ENCODE results near the gene SAP30L. TPM values are rescaled to one million over a fixed set of nuclear protein-coding genes. Genes with fewer than 3 reads are reported as not detected.

SAP30L gene
- total RNA-seq, 1 donor from 2014 or later: 34.2 TPM

GRCh38 chr5:154479160-154479943 is 33.6 kb downstream of the SAP30L start:
- DNase-seq (ENCODE audit: low spot score): no peak

DNA sequence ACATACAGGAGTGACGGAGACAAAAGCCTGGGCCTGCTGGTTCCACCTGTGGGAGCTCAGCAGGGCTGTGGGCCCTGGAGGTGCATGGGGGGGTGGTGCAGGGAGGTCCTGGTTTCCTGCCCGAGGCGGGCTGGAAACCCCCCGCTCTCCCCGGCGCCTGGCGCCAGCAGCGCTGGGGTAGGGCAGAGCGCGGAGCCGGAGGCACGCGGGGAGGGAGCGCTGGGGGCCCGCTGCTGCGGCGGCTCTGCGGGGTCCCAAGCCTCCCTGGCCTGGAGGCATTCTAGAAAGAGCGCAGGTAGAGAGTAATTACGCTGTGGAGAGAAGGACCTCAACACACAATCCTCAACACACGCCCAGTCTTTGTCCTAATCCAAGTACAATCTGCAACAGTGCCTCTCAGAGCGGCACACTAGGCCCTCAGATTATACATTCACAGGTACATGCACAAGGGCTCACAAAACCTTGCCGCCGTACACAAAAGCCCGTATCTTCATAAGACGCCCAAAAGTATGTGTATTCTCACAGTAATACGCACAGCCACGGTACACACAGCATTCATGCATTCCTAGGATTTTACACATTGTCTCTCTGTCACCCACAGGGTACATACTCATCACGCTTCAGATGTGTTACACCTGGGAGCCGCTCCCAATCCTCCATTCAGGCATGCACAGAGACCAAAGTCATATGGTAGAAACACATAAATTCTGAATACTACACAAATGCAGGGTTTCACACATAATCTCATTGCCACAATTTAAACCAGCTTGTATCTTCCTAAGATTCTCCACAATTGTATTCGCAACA is 34.4 kb downstream of the SAP30L start:
- no peak for DNase-seq (ENCODE audit: low spot score)

- no peak for DNase-seq (ENCODE audit: low spot score)
Measured at GRCh38 chr5:154480847-154481246, 35.0 kb downstream of the SAP30L start.

GRCh38 chr5:154481584-154482381 is 36.0 kb downstream of the SAP30L start:
- DNase-seq (ENCODE audit: low spot score): no peak

DNA sequence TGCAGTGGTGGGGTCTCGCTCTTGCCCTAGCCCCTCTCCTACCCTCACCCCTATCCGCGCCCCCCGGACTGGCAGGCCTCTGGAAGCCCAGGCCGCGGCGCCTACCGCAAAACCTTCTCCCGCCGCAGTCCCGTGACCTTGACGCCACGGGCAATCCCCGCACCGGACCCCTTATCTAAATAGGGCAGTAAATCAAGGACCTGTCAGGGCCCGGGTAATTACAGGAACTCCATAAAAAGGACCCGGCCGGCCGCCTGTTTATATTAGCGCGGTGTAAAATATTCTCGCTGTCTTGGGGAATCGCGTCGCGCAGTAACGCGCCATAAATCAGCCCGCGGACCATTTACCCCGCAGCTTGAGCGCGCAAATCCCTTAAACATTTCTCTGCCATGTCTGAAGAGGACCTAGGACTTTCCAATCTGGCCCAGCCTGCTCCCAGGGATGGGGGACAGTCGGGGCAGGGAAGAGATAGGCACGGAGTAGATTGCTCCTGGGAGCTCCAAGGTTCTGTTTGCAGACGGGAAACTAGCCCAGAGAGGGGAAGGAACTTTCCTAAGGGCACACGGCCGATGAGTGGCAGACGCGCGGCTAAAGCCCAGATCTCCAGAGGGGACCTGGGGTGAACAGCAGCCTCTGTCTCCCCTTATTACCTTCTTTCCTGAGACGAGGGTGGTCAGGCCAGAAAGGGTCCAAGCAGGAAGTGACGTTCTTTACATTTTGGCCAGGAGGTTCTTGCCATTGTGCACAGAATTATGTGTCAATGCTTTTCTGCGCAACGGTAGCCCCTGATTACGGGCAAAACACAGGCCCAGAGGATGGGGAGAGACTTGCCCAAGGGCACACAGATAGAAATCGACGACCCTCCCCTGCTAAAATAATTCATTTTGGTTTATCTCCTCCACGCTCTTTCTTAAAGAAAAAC is 37.0 kb downstream of the SAP30L start:
- no peak for DNase-seq (ENCODE audit: low spot score)

DNA sequence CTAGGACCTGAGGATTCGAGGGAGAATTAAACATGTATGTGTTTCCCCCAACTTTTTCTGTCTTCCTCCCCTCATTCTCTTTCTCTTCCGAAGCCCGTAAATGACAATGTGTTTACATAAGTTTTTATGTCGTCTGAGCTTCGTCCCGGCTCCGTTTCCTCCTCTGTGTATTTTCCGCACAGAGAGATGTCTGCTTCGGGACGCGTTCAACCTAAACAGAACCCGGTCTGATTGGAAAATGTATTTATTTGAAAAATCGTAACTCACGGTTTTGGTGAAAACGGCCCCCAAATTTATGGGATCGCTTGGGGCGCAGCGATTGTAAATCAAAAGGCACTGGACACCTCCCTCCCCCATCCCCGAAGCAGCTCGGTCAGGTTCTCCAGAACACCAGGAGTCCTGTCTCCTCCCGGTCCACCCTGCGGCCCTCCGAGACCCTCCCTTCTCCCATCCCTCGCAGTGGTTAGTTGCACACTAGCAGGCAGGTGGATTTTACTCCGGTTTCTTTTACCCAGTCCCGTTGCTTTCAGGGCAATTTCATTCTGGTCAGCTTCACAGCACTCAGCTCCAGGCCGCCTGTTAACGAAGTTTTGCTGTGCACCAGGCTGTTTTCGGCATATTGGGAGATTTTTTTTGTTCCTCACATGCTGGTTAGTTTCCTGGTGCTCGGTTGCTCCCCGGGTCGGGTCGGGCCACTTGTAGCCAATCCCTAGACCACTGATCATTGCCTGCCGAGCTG is 38.0 kb downstream of the SAP30L start:
- DNase-seq (ENCODE audit: low spot score): no peak

GRCh38 chr5:154484393-154485095 is 38.7 kb downstream of the SAP30L start:
- DNase-seq (ENCODE audit: low spot score): no peak

- DNase-seq (ENCODE audit: low spot score): no peak
Measured at GRCh38 chr5:154485096-154485491, 39.3 kb downstream of the SAP30L start.

GRCh38 chr5:154485850-154486426 is 40.1 kb downstream of the SAP30L start:
- no peak for DNase-seq (ENCODE audit: low spot score)

- no peak for DNase-seq (ENCODE audit: low spot score)
Measured at GRCh38 chr5:154486427-154486866, 40.6 kb downstream of the SAP30L start.

DNA sequence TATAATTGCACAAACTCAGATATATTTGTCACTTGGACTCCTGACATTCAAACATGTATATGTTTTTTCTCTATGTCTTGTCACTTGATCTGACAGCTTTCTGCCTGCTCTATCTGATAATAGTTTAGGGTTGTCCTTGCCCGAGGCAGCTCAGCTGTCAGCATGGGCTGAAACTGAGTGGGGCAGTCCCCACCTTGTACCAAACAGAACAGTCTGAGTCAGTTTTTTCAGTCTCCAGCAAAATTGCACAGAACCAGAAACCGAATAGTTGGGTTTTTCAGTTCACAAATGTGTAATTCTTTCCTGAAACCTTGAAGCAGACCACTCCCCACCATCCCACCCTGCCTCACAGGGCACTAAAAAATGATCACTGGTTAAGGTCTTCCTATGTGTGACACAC is 41.7 kb downstream of the SAP30L start:
- no peak for DNase-seq (ENCODE audit: low spot score)

DNA sequence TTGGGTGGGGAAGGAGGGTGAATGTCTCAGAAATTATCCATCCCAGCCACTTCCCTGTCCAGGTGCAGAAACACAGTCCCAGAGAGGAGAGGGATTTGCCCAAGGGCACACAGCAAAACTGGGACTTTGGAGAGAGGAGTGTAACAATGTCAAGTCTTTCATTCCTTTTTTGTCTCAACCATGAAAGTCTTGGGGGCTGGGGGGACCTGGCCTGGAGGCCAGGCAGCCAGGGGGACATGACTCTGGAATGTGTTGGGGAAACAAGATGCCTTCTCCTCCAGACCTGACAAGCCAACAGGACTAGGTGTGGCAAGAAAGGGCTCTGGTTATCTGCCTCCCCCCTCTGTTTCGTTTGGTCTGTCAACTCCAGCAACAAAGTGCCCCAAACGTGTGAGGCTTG is 46.1 kb downstream of the SAP30L start:
- DNase-seq (ENCODE audit: low spot score): no peak

GRCh38 chr5:154493274-154493673 is 47.5 kb downstream of the SAP30L start:
- DNase-seq (ENCODE audit: low spot score): no peak

DNA sequence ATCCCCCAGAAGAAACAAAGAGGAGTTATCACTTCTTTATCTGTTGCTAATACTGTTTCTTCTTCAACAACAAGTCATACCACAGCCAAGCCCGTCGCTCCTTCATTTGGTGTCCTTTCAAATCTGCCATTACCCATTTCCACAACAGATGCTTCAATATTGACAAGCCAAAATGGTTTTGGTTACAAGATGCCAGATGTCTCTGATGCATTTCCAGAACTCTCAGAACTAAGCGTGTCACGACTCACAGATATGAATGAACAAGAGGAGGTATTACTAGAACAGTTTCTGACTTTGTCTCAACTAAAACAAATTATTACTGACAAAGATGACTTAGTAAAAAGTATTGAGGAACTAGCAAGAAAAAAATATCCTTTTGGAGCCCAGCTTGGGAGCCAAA is 48.2 kb downstream of the SAP30L start:
- no peak for DNase-seq (ENCODE audit: low spot score)

GRCh38 chr5:154498591-154498990 is 52.8 kb downstream of the SAP30L start:
- no peak for DNase-seq (ENCODE audit: low spot score)

DNA sequence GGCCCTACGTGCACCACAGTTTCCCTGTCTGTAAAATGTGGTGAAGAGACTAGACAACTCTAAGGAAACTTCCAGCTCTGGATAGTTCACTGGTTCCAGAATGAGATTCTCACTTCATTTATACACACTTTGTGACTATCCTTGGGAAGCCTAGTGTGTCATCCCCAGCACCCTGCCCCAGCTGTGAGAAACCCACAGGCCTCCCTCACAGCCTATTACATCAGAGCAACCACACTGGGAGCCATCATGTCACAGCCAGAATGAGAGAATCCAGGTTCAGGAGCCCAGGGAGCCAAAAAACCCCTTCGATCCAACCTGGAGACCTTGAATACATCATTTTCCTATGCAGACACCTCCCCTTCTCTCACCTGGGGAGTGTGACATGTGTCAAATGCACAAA is 53.2 kb downstream of the SAP30L start:
- DNase-seq (ENCODE audit: low spot score): no peak

DNA sequence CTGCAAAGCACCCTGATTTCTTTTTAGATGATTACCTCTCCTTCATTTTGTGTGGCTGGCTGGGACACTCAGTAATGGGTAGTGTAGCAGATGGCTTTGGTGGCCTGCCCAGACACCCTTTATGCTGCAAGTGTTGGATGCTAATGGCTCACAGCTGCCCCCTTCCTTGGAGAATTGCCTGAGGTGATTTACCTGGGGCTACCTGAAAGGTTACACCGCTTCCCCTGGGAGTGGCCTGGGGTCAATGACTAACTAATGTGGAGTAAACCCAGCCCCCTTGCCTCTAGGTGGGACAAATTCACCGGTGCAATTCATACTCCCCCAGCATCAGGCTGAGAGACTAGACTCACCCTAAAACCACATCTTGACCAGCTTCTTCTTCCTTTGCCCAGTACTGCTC is 55.8 kb downstream of the SAP30L start:
- DNase-seq (ENCODE audit: low spot score): no peak

DNA sequence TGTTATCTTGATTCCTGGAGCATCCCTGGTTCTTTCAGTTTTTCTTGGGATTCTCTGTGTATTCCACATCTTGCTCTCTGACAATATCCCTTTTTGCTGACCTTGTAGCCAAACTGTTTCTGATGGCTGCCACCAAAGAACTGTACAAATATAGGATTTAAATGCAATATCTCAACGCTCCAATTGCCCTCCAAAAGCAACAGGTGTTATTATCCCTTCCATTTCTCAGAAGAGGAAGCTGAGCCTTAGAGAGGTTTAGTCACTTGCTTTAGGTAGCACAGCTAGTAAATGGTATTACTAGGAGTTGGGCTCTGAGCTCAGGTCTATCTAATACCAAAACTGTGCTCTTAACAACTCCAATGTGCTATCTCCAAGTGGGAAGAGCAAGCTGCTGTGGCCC is 56.4 kb downstream of the SAP30L start:
- DNase-seq (ENCODE audit: low spot score): no peak

GRCh38 chr5:154503698-154504039 is 57.9 kb downstream of the SAP30L start:
- DNase-seq (ENCODE audit: low spot score): no peak
